ENCODE results near the gene COG5. TPM values are rescaled to one million over a fixed set of nuclear protein-coding genes. Genes with fewer than 3 reads are reported as not detected.

Gene COG5
- total and polyA plus RNA-seq, 11 donors = 9.4 to 61.6 (median 42.1) TPM

GRCh38 chr7:107172276-107173032 lies 391.3 kb downstream of the COG5 start:
- WGBS, 4 donors = 73 to 81% (median 79%) methylated on average over 4 of the region's 4 CpGs
- DNase-seq (no peak), ATAC-seq (no peak)
- Histone ChIP-seq H3K4me1 (peaks cover 14 to 71% (median 59%) of the 10 kb centered on the region in 12 donors), H3K27ac (peak overlapping the region in 2 of 12 donors; percentile 8 to 58), H3K9me3 (no peaks in the 10 kb centered on the region), H3K27me3 (no peaks in the 10 kb centered on the region), H3K36me3 (peaks cover 0 to 5% (median 0%) of the 10 kb centered on the region in 9 donors), H3K4me3 (peak overlapping the region in 1 of 12 donors; percentile 9)
- TF ChIP-seq POLR2A (IDR thresholded peaks at IDR 0.05) (no peak), CTCF (IDR thresholded peaks at IDR 0.05) (no peak)
- intact Hi-C loops (cut with DNase I) = no loop called here

- no peaks in the 10 kb centered on the region for H3K9me3 ChIP-seq
- peak overlapping the region in 2 of 12 donors; percentile 15 to 58 for H3K27ac ChIP-seq
- H3K36me3 ChIP-seq = peaks cover 0 to 5% (median 0%) of the 10 kb centered on the region in 9 donors
- 86 to 93% (median 89%) methylated on average over 12 of the region's 12 CpGs for WGBS, 4 donors
- no peak for ATAC-seq
- TF ChIP-seq CTCF (IDR thresholded peaks at IDR 0.05) = no peak
- TF ChIP-seq POLR2A (IDR thresholded peaks at IDR 0.05) = no peak
- DNase-seq = no peak
- H3K4me3 ChIP-seq = peak overlapping the region in 1 of 12 donors; percentile 9
- H3K4me1 ChIP-seq = peaks cover 10 to 63% (median 50%) of the 10 kb centered on the region in 12 donors
- no peaks in the 10 kb centered on the region for H3K27me3 ChIP-seq
- intact Hi-C loops (cut with DNase I) = no loop called here
These were observed 392.2 kb downstream of the COG5 start for GRCh38 chr7:107171496-107171895.

- ATAC-seq = no peak
- H3K9me3 ChIP-seq = no peaks in the 10 kb centered on the region
- peak overlapping the region; percentile 73 to 98 (median 78) for H3K4me3 ChIP-seq
- H3K4me1 ChIP-seq = peaks cover 10 to 62% (median 48%) of the 10 kb centered on the region in 12 donors
- H3K27me3 ChIP-seq = no peaks in the 10 kb centered on the region
- no peak for DNase-seq
- intact Hi-C loops (cut with DNase I) = no loop called here
- H3K36me3 ChIP-seq = peaks cover 0 to 5% (median 0%) of the 10 kb centered on the region in 9 donors
- no peak for TF ChIP-seq CTCF (IDR thresholded peaks at IDR 0.05)
- TF ChIP-seq POLR2A (IDR thresholded peaks at IDR 0.05) = no peak
- WGBS, 4 donors = 8 to 9% (median 9%) methylated on average over 13 of the region's 13 CpGs
- H3K27ac ChIP-seq = peak overlapping the region in 11 of 12 donors; percentile 55 to 99 (median 94)
These were observed 393.4 kb downstream of the COG5 start for GRCh38 chr7:107170051-107170915.

Data from heart left ventricle (tissue), 16 donors.